Spleen (tissue), 11 donors: Measurements from ENCODE around the gene SLC38A2. TPM values are rescaled to one million over a fixed set of nuclear protein-coding genes. Genes with fewer than 3 reads are reported as not detected.

ENCODE experiments used
- DNase-seq: peaks from one replicate; pipeline ENCODE4 v3.0.0-alpha.2; 2020
- H3K27ac ChIP-seq, 8 donors: fragments of 200-600 bp; sonication (generic) in 7 of 8; 1 replicate in 4 of 8; 2 replicates in 4 of 8; pipeline versions ENCODE4 v1.5.0 to v1.8.0; 2016 to 2021; ENCODE audit warnings: inconsistent platforms in 4 of 8, mild to moderate bottlenecking in 4 of 8, moderate library complexity in 1 of 8
- H3K27me3 ChIP-seq, 7 donors: fragments of 200-600 bp; sonication (generic) in 6 of 7; replicated peaks in 1 of 7; 1 replicate in 4 of 7; 2 replicates in 3 of 7; pipeline versions ENCODE4 v1.5.0 to v1.8.0; 2016 to 2021; ENCODE audit warnings: inconsistent platforms in 3 of 7, mild to moderate bottlenecking in 1 of 7
- H3K36me3 ChIP-seq, 6 donors: fragments of 200-600 bp; sonication (generic) in 5 of 6; 1 replicate in 4 of 6; 2 replicates in 2 of 6; pipeline versions ENCODE4 v1.5.0 to v1.8.0; 2016 to 2021; ENCODE audit warnings: inconsistent platforms in 2 of 6
- H3K4me1 ChIP-seq, 6 donors: fragments of 200-600 bp; sonication (generic) in 5 of 6; 1 replicate in 3 of 6; 2 replicates in 3 of 6; pipeline versions ENCODE4 v1.5.0 to v1.8.0; 2016 to 2021; ENCODE audit warnings: inconsistent platforms in 3 of 6
- H3K4me3 ChIP-seq, 8 donors: fragments of 200-600 bp; sonication (generic) in 7 of 8; 1 replicate in 4 of 8; 2 replicates in 4 of 8; pipeline versions ENCODE4 v1.5.0 to v1.8.0; 2016 to 2021; ENCODE audit warnings: inconsistent platforms in 4 of 8, mild to moderate bottlenecking in 4 of 8, moderate library complexity in 2 of 8
- H3K9me3 ChIP-seq, 8 donors: fragments of 200-600 bp; sonication (generic) in 7 of 8; 1 replicate in 4 of 8; 2 replicates in 4 of 8; pipeline versions ENCODE4 v1.5.0 to v1.8.0; 2016 to 2021; ENCODE audit warnings: inconsistent platforms in 4 of 8
- CTCF ChIP-seq, 11 experiments: fragments of 200-600 bp in 7 of 11; fragments of 450-650 bp in 4 of 11; sonication (generic) in 4 of 11; IDR thresholded peaks in 8 of 11; conservative IDR thresholded peaks in 3 of 11; 1 replicate in 7 of 11; 2 replicates in 4 of 11; pipeline versions ENCODE4 v1.4.0 to v1.8.0; 2016 to 2021; ENCODE audit warnings: antibody characterized with exemption in 11 of 11, inconsistent platforms in 4 of 11, mild to moderate bottlenecking in 1 of 11
- POLR2A ChIP-seq, 3 donors: fragments of 450-650 bp; IDR thresholded peaks; one replicate each; pipeline ENCODE4 v1.5.1; 2017; ENCODE audit warnings: antibody characterized with exemption in 3 of 3, mild to moderate bottlenecking in 1 of 3
- POLR2AphosphoS5 ChIP-seq, 3 donors: sonication (generic); formaldehyde crosslinking; IDR thresholded peaks; one replicate each; pipeline ENCODE4 v1.5.1; 2017; ENCODE audit warnings: antibody characterized with exemption in 3 of 3
- WGBS, 5 donors: extraction: QIAGEN DNeasy Blood & Tissue Kit in 3 of 5; methylation state at CpG; one replicate each; pipeline versions ENCODE4 v1.1.5 to v1.1.7; 2013 to 2018; 5-methylcytosine and 5-hydroxymethylcytosine counted together
- intact Hi-C: fragments of 100-400 bp; cut with DNase I; formaldehyde crosslinking; loops from one replicate; pipeline ENCODE4 v1.15.0; 2023; ENCODE audit warnings: low total_unique reads
- polyA plus RNA-seq, 3 donors: library from polyadenylated mRNA; stranded (reverse); fragments of 200-250 nt; gene quantifications; one replicate each; pipeline ENCODE4 v1.2.1, GENCODE V29; 2013
- total RNA-seq, 7 donors: library from RNA; depleted of rRNA in 3 of 7; stranded (reverse); fragments of >200 nt in 3 of 7; fragmentation: NEBNext Ultra II Directional in 4 of 7; extraction: Animal tissue kit (Norgen Biotek cat#: 25700) in 4 of 7; gene quantifications; one replicate each; pipeline versions ENCODE4 v1.1.0 to v1.2.1, GENCODE V29; 2016 to 2021
- donor health status: healthy with polysubstance abuse.
- donor health status: DM: no; HTN: no; CAD: no; lungs with moderate emphysema.
- donor health status: DM: no; HTN: no; CAD: no.
- donor health status: Bipolar disorder and iron deficiency.
- donor health status: healthy.
- donor health status: DM: no; HTN: no; CAD: no.
- donor health status: DM: yes; HTN: yes; CAD: no.

SLC38A2 gene
- total and polyA plus RNA-seq, 10 donors, result 40.7 to 297 (median 151) TPM

- intact Hi-C loops, result no loop called here
- 56 to 67% (median 58%) methylated on average over 7 of the region's 7 CpGs for WGBS, 5 donors
- H3K9me3 ChIP-seq, result no peaks in the 10 kb centered on the region
- H3K4me1 ChIP-seq, result peaks cover 40 to 82% (median 75%) of the 10 kb centered on the region in 6 donors
- DNase-seq, result no peak
- peak overlapping the region; percentile 84 to 99 (median 94) for H3K4me3 ChIP-seq
- H3K27ac ChIP-seq, result peak overlapping the region in 6 of 8 donors; percentile 5 to 100 (median 98)
- peaks cover 0 to 65% (median 59%) of the 10 kb centered on the region in 6 donors for H3K36me3 ChIP-seq
- TF ChIP-seq POLR2A (IDR thresholded peaks at IDR 0.05), result no peak
- TF ChIP-seq CTCF (IDR thresholded peaks at IDR 0.05 in 8 of 11, conservative IDR thresholded peaks at IDR 0.05 in 3 of 11), result no peak
- no peak for TF ChIP-seq POLR2AphosphoS5 (IDR thresholded peaks at IDR 0.05)
- no peaks in the 10 kb centered on the region for H3K27me3 ChIP-seq
These were observed 2.8 kb downstream of the SLC38A2 start for GRCh38 chr12:46369474-46370379.

- Histone ChIP-seq H3K27me3 (no peaks in the 10 kb centered on the region), H3K4me1 (peaks cover 40 to 82% (median 76%) of the 10 kb centered on the region in 6 donors), H3K9me3 (no peaks in the 10 kb centered on the region), H3K27ac (peak overlapping the region in 7 of 8 donors; percentile 29 to 100 (median 39)), H3K4me3 (peak overlapping the region in 7 of 8 donors; percentile 10 to 99 (median 94)), H3K36me3 (peaks cover 0 to 71% (median 65%) of the 10 kb centered on the region in 6 donors)
- no peak for DNase-seq
- intact Hi-C loops, result no loop called here
- no peak for TF ChIP-seq POLR2AphosphoS5 (IDR thresholded peaks at IDR 0.05)
- TF ChIP-seq POLR2A (IDR thresholded peaks at IDR 0.05), result no peak
- TF ChIP-seq CTCF (IDR thresholded peaks at IDR 0.05 in 8 of 11, conservative IDR thresholded peaks at IDR 0.05 in 3 of 11), result no peak
- WGBS, 5 donors, result 65 to 72% (median 69%) methylated on average over 4 of the region's 4 CpGs
These were observed 3.5 kb downstream of the SLC38A2 start for GRCh38 chr12:46369095-46369473.

- H3K9me3 ChIP-seq, result no peaks in the 10 kb centered on the region
- peak overlapping the region in 7 of 8 donors; percentile 29 to 100 (median 39) for H3K27ac ChIP-seq
- no peak for TF ChIP-seq CTCF (IDR thresholded peaks at IDR 0.05 in 8 of 11, conservative IDR thresholded peaks at IDR 0.05 in 3 of 11)
- TF ChIP-seq POLR2A (IDR thresholded peaks at IDR 0.05), result no peak
- TF ChIP-seq POLR2AphosphoS5 (IDR thresholded peaks at IDR 0.05), result no peak
- WGBS, 5 donors, result 21 to 64% (median 44%) methylated on average over 1 of the region's 1 CpG
- H3K4me1 ChIP-seq, result peaks cover 40 to 82% (median 76%) of the 10 kb centered on the region in 6 donors
- no peaks in the 10 kb centered on the region for H3K27me3 ChIP-seq
- H3K4me3 ChIP-seq, result peak overlapping the region in 6 of 8 donors; percentile 91 to 99 (median 96)
- peaks cover 0 to 75% (median 69%) of the 10 kb centered on the region in 6 donors for H3K36me3 ChIP-seq
- intact Hi-C loops, result no loop called here
- no peak for DNase-seq
These were observed 3.9 kb downstream of the SLC38A2 start for GRCh38 chr12:46368684-46369083.

- intact Hi-C loops, result no loop called here
- peak overlapping the region in 6 of 8 donors; percentile 13 to 99 (median 96) for H3K4me3 ChIP-seq
- H3K4me1 ChIP-seq, result peaks cover 41 to 82% (median 77%) of the 10 kb centered on the region in 6 donors
- no peaks in the 10 kb centered on the region for H3K9me3 ChIP-seq
- TF ChIP-seq POLR2A (IDR thresholded peaks at IDR 0.05) (no peak), CTCF (IDR thresholded peaks at IDR 0.05 in 8 of 11, conservative IDR thresholded peaks at IDR 0.05 in 3 of 11) (no peak), POLR2AphosphoS5 (IDR thresholded peaks at IDR 0.05) (no peak)
- no peaks in the 10 kb centered on the region for H3K27me3 ChIP-seq
- no peak for DNase-seq
- peak overlapping the region in 6 of 8 donors; percentile 29 to 100 (median 42) for H3K27ac ChIP-seq
- peaks cover 0 to 80% (median 75%) of the 10 kb centered on the region in 6 donors for H3K36me3 ChIP-seq
These were observed 4.4 kb downstream of the SLC38A2 start for GRCh38 chr12:46368138-46368537.
